Urinary bladder (tissue), 4 donors: ENCODE measurements around the gene COL18A1. TPM values are rescaled to one million over a fixed set of nuclear protein-coding genes. Genes with fewer than 3 reads are reported as not detected.

Experiments
- DNase-seq: peaks from one replicate; pipeline ENCODE4 v3.0.0-alpha.2; 2015; ENCODE audit errors: extremely low spot score
- H3K27ac ChIP-seq: one replicate; pipeline ENCODE4 v1.5.1; 2013; ENCODE audit warnings: low read depth, mild to moderate bottlenecking, moderate library complexity
- H3K36me3 ChIP-seq: one replicate; pipeline ENCODE4 v1.6.1; 2013; ENCODE audit warnings: mild to moderate bottlenecking, moderate library complexity; ENCODE audit not compliant: insufficient read depth
- H3K4me1 ChIP-seq: one replicate; pipeline ENCODE4 v1.6.1; 2013; ENCODE audit warnings: mild to moderate bottlenecking, moderate library complexity; ENCODE audit not compliant: insufficient read depth
- H3K4me3 ChIP-seq: one replicate; pipeline ENCODE4 v1.5.1; 2013; ENCODE audit warnings: low read depth, low read length
- WGBS: extraction: QIAGEN DNeasy Blood & Tissue Kit; methylation state at CpG from one replicate; pipeline ENCODE4 v1.1.7; 2013; 5-methylcytosine and 5-hydroxymethylcytosine counted together
- polyA plus RNA-seq: library from polyadenylated mRNA; stranded (reverse); fragments of 200-250 nt; gene quantifications from one replicate; pipeline ENCODE4 v1.2.3, GENCODE V29; 2013
- total RNA-seq: library from RNA; depleted of rRNA; stranded (reverse); fragments of >200 nt; gene quantifications from one replicate; pipeline ENCODE4 v1.2.3, GENCODE V29; 2014
- donor health status: healthy with polysubstance abuse.
- donor health status: healthy.

The COL18A1 gene
- total and polyA plus RNA-seq, 2 donors: 60.7 to 111 TPM

DNA sequence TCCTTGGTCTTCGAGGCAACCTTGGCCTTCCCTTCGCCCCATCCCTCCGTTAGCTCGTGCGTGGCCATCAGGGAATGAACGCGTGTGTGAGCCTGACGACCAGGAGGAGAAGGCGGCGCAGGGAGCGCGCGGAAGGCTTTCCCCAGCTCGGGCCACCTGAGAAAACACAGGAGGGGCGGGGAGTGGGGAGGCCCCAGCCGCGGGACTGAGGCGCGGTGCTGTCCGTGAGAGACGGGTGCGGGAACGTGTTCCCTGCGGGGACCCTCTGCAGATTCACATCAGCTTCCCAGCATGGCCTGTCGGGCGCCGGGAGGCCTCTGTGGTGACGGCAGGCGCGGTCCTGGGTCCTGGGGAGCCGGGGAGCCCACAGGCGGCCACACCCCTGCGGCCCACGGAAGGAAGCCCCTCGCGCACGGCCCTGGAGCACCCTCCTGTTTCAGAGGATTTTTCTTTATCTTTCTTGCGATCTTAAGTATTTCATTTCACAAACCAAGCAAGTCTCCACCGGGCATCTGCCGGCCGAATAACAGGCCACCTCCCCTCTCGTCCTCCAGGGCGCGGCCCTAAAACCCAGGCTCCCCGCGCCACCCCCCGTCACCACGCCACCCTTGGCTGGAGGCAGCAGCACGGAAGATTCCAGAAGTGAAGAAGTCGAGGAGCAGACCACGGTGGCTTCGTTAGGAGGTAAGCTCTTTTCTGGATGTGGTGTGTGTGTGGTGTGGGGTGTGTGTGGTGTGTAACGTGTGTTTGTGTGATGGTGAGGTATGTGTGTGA lies 71.0 kb downstream of the COL18A1 start:
- 90% methylated on average over 53 of the region's 53 CpGs for WGBS
- Histone ChIP-seq H3K4me3 (no peak overlapping the region), H3K4me1 (no peaks in the 10 kb centered on the region), H3K36me3 (no peaks in the 10 kb centered on the region), H3K27ac (no peak overlapping the region)
- no peak for DNase-seq

DNA sequence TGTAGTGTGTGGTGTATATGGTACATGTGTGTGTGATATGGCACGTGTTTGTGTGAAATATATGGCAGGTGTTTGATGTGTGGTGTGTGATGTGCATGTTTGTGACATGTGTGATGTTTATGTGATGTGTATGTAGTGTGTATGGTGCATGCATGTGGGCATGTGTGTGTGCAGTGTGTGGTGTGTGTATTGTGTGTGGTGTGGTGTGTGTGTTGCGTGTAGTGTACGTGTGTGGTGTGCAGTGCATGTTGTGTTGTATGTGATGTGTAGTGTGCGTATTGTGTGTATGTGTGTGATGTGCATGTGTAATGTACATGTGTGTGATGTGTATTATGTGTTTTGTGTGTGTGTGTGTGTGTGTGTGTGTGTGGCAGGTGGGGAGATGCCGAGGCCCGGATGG lies 71.6 kb downstream of the COL18A1 start:
- Histone ChIP-seq H3K4me1 (no peaks in the 10 kb centered on the region), H3K27ac (no peak overlapping the region), H3K4me3 (no peak overlapping the region), H3K36me3 (no peaks in the 10 kb centered on the region)
- 96% methylated on average over 6 of the region's 6 CpGs for WGBS
- DNase-seq: no peak

DNA sequence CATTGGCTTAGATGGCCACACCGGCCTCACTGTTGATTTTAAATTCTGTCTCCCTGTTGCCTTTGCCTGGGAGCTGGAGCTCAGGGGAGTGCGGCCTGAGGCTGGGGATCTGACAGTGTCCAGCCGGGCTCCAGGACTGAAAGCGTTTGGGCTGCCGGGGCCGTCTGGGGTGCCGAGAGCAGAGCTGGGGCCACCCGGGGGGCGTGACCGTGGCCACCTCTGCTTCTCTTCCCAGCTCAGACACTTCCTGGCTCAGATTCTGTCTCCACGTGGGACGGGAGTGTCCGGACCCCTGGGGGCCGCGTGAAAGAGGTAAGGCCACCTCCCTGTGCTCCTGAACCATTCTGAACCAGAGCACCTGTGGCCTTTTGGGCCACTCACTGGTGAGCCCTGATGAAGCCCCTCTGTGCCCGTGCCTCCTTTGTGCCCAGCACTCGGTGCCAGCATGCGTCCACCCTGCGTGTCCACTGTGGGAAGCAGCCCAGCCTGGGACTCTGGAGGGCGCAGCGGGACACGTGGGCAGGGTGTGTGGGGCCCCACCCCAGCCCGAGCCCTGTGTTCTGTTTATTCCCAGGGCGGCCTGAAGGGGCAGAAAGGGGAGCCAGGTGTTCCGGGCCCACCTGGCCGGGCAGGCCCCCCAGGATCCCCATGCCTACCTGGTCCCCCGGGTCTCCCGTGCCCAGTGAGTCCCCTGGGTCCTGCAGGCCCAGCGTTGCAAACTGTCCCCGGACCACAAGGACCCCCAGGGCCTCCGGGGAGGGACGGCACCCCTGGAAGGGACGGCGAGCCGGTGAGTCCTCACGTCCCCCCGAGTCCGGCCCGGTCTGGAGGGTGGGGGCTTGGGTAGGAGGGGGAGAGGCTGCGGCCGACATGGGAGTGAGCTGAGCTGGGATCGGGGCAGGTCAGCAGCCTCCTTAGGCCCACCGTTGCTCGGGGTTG lies 72.5 kb downstream of the COL18A1 start:
- no peaks in the 10 kb centered on the region for H3K36me3 ChIP-seq
- no peak overlapping the region for H3K4me3 ChIP-seq

DNA sequence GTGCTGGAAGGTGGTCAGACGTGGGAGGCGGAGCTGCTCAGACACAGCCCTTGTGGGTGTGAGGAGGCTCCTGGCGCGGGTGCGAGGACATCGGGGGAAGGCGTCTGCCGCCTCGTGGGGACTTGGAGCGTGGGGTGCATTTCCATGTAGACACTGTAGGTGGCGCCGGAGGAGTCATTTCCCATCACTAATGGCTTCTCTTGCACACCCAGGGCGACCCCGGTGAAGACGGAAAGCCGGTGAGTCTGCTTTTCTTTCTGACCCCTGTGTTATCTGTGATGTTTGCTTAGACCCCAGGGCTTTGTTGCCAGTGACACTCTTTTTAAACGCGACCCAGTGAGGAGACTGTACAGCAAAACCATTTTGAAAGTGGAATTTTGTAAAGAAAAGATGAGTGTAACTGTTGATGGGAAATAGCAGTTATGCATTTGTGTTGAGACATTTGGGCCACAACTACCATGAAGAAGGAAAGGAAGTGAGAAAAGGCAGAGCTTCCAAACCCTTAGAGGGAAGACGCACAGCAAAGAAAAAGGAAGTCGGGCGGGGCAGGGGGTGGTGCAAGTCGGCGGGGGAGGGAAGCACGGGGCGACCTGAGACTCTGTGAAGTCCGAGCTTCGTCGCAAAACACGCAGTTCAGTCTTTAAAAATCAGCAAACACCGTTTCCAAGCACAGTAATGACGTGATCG lies 73.3 kb downstream of the COL18A1 start:
- DNase-seq: no peak
- no peak overlapping the region for H3K4me3 ChIP-seq
- 38% methylated on average over 32 of the region's 32 CpGs for WGBS
- no peaks in the 10 kb centered on the region for H3K36me3 ChIP-seq
- H3K27ac ChIP-seq: no peak overlapping the region
- no peaks in the 10 kb centered on the region for H3K4me1 ChIP-seq

More for the DNA sequence above, 72.5 kb downstream of the COL18A1 start:
- Histone ChIP-seq H3K4me1 (no peaks in the 10 kb centered on the region), H3K27ac (no peak overlapping the region)
- no peak for DNase-seq
- 78% methylated on average over 44 of the region's 44 CpGs for WGBS

DNA sequence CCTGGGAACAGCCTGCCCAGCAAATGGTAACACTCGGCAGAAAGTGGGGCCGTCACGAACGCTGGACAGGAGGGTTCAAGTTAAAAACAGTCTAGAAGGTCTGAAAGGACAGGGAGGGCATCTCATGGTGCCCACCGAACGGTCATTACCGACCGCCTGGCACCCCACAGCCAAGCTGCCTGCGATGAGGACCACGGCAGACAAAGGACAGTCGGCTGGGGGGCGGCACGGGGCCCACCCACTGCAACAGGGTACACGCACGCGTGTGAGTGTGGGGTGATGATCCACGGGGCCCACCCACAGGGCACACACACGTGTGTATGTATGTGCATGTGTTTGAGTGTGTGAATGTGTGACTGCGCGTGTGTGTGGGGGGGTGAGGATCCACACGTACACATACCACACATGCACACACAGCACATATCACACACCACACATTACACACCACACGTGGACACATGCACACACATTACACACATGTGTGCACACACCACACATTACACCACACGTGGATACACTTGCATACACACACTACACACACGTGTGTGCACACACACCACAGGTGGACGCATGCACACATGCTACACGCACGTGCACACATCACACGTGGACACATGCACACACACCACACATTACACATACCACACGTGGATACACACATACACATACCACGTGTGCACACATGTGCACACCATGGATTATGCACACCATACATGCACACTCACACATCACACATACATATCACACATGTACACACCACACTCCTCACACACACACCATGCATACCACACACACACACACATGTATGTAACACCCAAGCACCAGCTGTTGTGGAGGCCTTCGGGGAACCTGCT lies 74.1 kb downstream of the COL18A1 start:
- H3K4me1 ChIP-seq: no peaks in the 10 kb centered on the region
- no peak for DNase-seq
- H3K36me3 ChIP-seq: no peaks in the 10 kb centered on the region
- WGBS: 88% methylated on average over 31 of the region's 31 CpGs
- H3K4me3 ChIP-seq: no peak overlapping the region
- no peak overlapping the region for H3K27ac ChIP-seq

DNA sequence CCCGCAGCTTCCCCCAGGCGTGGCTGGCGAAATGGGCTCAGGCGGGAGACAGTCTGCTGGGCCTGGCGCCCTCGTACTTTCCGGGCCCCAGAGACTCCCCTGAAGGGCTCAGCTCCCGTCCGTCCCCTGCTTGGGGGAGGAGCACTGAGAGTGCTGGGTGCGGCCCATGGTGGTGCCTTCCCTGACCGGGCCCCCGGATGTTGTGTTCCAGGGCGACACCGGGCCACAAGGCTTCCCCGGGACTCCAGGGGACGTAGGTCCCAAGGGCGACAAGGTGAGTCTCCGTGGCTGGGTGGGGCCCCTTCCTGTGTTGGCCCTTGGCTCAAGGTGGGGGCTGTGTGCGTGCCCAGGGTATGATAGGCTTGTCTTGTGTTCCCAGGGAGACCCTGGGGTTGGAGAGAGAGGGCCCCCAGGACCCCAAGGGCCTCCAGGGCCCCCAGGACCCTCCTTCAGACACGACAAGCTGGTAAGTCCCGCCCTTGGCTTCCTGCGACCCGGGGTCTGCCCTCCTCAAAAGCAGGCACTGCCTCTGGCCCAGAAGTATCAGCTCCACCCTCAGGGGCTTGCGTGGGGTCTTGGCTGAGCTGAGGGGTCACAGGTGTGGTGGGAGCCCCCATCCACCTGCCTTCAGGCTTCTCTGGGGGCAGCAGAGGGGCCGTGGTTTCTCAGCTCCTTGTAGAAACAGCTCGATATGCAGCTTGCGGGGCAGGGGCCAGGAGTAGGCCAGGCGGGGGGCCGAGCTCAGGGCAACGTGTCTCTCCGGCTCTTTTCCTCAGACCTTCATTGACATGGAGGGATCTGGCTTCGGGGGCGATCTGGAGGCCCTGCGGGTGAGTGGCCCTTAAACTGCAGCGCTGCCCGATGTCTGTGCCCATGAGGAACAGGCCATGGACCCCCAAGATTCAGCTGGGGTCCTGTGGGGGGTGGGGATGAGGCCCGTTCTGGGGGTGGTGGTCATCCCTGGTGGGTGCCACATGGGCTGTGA lies 75.0 kb downstream of the COL18A1 start:
- Histone ChIP-seq H3K4me3 (no peak overlapping the region), H3K36me3 (no peaks in the 10 kb centered on the region), H3K27ac (no peak overlapping the region), H3K4me1 (no peaks in the 10 kb centered on the region)
- 83% methylated on average over 37 of the region's 37 CpGs for WGBS
- no peak for DNase-seq

DNA sequence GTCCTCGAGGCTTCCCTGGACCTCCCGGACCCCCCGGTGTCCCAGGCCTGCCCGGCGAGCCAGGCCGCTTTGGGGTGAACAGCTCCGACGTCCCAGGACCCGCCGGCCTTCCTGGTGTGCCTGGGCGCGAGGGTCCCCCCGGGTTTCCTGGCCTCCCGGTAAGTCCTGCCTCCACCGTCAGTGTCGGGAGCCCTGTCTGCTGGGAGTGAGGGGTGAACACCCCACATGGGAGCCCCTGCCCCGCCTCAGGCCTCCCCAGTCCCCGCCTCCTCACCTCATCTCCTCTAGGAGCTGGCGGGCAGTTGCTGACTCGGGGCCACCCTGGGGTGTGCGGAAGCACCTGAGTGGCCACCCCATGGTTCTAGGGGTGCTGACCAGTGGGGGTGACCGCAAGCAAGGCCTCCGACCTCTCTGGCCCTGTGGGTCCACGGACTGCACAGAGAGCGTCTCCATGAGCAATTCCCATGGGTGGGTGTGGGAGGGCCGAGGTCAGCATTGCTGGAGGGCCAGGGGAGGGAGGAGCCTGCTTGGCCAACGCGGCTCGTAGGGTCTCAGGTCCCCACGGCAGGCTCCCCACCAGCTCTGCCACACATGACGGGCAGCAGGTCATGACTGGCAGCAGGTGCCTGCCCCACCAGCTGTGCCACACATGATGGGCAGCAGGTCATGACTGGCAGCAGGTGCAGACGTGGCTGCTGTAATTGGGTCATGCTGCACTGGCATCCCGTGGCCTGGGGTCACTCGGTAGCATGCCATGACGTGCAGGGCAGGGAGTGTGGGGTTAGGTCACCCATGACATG lies 75.9 kb downstream of the COL18A1 start:
- H3K36me3 ChIP-seq: no peaks in the 10 kb centered on the region
- WGBS: 89% methylated on average over 35 of the region's 35 CpGs

DNA sequence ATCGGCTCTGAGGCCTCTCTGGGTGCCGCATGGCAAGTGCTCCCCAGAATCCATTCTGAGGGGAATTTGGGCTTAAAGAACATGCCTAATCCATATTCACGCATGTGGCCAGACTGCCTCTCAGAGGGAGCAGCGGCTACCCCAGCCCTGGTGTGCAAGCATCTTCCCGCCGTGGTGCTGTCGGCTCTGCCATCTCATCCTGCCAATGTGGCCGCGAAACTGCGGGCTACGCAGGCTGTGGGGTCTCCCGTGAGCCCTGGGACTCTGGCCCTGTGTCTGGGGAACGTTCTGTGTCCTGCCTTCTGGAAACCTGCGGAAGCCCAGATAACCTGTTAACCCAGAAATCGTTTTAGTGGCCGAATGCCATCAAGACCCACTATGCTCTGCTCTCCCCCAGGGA lies 76.6 kb downstream of the COL18A1 start:
- no peak overlapping the region for H3K4me3 ChIP-seq
- H3K27ac ChIP-seq: no peak overlapping the region
- DNase-seq: no peak
- H3K4me1 ChIP-seq: no peaks in the 10 kb centered on the region
- no peaks in the 10 kb centered on the region for H3K36me3 ChIP-seq
- 94% methylated on average over 16 of the region's 16 CpGs for WGBS

More for the DNA sequence above, 75.9 kb downstream of the COL18A1 start:
- Histone ChIP-seq H3K4me1 (no peaks in the 10 kb centered on the region), H3K27ac (no peak overlapping the region), H3K4me3 (no peak overlapping the region)
- no peak for DNase-seq

DNA sequence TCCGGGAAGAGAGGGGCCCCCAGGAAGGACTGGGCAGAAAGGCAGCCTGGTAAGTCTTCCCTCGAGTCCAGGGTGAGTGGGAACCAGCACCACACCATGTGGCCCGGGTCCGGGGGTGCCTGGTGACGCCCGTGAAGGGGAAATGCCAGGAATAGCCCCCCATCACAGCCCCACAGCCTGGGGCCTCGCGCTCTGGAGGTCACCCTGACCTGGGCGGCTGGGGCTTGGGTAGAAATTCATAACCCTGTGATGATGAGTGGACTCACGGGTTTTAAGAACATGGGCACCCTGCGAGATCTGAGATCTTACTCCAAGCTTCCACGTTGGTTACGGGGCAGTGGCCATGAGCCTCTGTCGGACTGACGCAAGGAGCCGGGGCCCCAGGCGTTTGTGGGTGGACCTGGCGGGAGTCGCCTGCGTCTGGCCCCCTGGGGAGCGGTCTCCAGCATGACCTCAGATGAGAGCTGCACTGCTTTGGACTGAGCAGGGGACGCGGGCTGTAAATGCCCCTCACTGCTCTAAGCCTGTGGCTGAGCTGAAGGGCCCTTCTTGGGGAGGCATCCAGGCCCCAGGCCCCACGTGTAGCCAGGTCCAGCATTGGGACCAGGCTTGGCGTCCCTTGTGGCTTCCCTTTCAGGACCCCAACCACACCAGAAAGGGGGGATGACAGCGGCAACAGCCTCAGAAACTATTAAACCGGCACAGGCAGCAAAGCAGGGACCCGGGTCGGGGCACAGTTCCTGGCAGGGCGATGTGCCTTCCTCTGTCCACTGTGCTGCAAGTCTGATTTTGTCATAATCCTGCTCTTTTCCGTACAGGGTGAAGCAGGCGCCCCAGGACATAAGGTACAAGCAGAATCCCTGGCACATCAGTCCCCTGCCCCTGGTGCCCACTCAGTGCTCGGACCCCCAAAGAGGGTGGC lies 77.3 kb downstream of the COL18A1 start:
- H3K27ac ChIP-seq: no peak overlapping the region
- no peak for DNase-seq
- no peaks in the 10 kb centered on the region for H3K36me3 ChIP-seq
- no peak overlapping the region for H3K4me3 ChIP-seq
- no peaks in the 10 kb centered on the region for H3K4me1 ChIP-seq
- 94% methylated on average over 33 of the region's 33 CpGs for WGBS

DNA sequence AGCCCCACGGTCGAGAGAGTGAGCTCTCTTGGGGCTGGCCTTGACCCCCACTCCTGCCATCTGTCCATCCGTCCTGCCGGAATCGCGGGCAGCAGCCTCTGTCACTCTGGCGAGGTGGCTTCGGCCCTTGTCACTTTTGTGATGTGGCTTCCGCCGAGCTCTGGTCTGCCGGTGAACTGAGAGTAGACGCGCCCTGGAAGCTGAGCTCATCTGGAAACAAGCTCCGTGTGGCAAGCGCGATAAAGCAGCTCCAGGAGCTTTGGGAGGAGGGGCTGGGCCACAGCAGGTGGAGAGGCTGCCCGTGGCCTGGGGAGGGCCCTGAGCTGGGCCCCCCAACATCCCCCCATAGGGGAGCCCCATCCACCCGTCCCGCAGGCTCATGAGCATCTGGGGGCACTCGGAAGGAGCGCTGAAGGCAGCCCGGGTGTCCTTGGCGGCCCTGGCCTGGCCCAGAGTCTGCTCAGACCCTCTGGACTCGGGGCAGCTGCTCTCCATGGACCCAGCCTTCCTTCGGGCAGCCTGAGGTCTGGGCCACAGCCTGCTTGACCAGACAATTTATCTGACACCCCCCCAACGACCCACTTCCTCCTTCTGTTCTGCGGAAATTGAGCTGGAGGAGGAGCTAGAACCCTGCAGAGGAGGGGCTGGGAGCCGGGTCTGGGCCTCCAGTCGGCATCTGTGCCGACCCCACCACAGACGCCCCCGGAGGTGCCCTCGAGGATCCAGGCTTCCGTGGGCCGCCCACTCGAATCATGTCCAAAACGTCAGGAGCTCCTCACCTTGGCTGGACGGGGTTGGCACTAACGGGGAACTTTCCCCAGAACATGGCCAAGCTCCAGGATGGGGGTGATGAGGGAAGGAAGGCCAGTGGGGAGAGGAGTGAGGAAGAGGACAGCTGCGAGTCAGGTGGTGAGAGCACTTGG lies 78.2 kb downstream of the COL18A1 start:
- no peak for DNase-seq
- no peak overlapping the region for H3K27ac ChIP-seq
- no peaks in the 10 kb centered on the region for H3K36me3 ChIP-seq
- no peaks in the 10 kb centered on the region for H3K4me1 ChIP-seq
- H3K4me3 ChIP-seq: no peak overlapping the region
- 79% methylated on average over 40 of the region's 40 CpGs for WGBS
